Endothelial cell of umbilical vein (primary cell): ENCODE data around the gene FBXL17. TPM values are rescaled to one million over a fixed set of nuclear protein-coding genes. Genes with fewer than 3 reads are reported as not detected.

Experiments
- BruUV-seq: library from RNA; stranded (reverse); fragments of 400-500 nt; replicated peaks from 2 replicates; lab custom pipeline; 2021; lab: Mats Ljungman, UMichigan
- CTCF ChIA-PET: fragments of 300-600, 350-600 bp; sonication (Branson Sonifier 250); formaldehyde crosslinking; loops from one replicate; lab custom pipeline; 2021; ENCODE audit warnings: antibody characterized with exemption, inconsistent platforms; lab: Charles Lee
- POLR2A ChIA-PET: fragments of 300-600, 350-600 bp; sonication (Branson Sonifier 250); formaldehyde crosslinking; loops from one replicate; lab custom pipeline; 2021; ENCODE audit warnings: antibody characterized with exemption, inconsistent platforms; lab: Charles Lee
- DNase-seq: peaks from one replicate; pipeline ENCODE4 v3.0.0-alpha.2; 2011; ENCODE audit warnings: low read depth, low spot score
- FAIRE-seq: peaks from 2 replicates; lab custom pipeline; 2011; peaks lifted over from hg19 to GRCh38; lab: Jason Lieb, UNC
- H2AFZ ChIP-seq: 2 replicates; pipeline ENCODE4 v1.6.0; 2012; ENCODE audit warnings: low read depth, low read length, control low read depth, inconsistent platforms
- H3K27ac ChIP-seq: 2 replicates; pipeline ENCODE4 v1.5.1; 2011; ENCODE audit warnings: low read depth, mild to moderate bottlenecking, control low read depth, low read length, moderate library complexity; ENCODE audit not compliant: insufficient read depth
- H3K27me3 ChIP-seq, 2 experiments: 2 replicates each; pipeline versions ENCODE4 v1.6.0 to v1.6.1; 2011; ENCODE audit warnings: low read length in 2 of 2, mixed read lengths in 1 of 2; ENCODE audit not compliant: control insufficient read depth in 2 of 2, insufficient read depth in 2 of 2
- H3K36me3 ChIP-seq, 2 experiments: 2 replicates in 1 of 2; 3 replicates in 1 of 2; pipeline ENCODE4 v1.5.1; 2011; ENCODE audit warnings: low read length in 2 of 2, mild to moderate bottlenecking in 1 of 2, moderate library complexity in 1 of 2; ENCODE audit not compliant: control insufficient read depth in 2 of 2, insufficient read depth in 2 of 2; ENCODE audit errors: extremely low read depth in 1 of 2
- H3K4me1 ChIP-seq: 3 replicates; pipeline ENCODE4 v1.5.1; 2011; ENCODE audit warnings: mild to moderate bottlenecking, low read length; ENCODE audit not compliant: control insufficient read depth, insufficient read depth; ENCODE audit errors: extremely low read depth
- H3K4me2 ChIP-seq: 2 replicates; pipeline ENCODE4 v1.6.1; 2011; ENCODE audit warnings: low read length, control low read depth, mixed read lengths; ENCODE audit not compliant: insufficient read depth
- H3K4me3 ChIP-seq, 3 experiments: fragments of 200-600 bp in 1 of 3; sonication (generic), shearing (Covaris generic) in 1 of 3; replicated peaks in 1 of 3; 2 replicates each; pipeline ENCODE4 v1.5.1; 2011 to 2016; ENCODE audit warnings: control low read depth in 3 of 3, low read length in 3 of 3, mild to moderate bottlenecking in 2 of 3, inconsistent platforms in 1 of 3, low read depth in 1 of 3, moderate library complexity in 1 of 3; ENCODE audit not compliant: insufficient read depth in 1 of 3
- H3K79me2 ChIP-seq: 2 replicates; pipeline ENCODE4 v1.6.0; 2012; ENCODE audit warnings: low read length, inconsistent platforms; ENCODE audit not compliant: control insufficient read depth, insufficient read depth
- H3K9ac ChIP-seq: replicated peaks from 2 replicates; pipeline ENCODE3; 2011; ENCODE audit warnings: low read length, control low read depth; ENCODE audit not compliant: insufficient read depth; ENCODE audit errors: extremely low read depth
- H3K9me1 ChIP-seq: replicated peaks from 3 replicates; pipeline ENCODE4 v1.6.0; 2011; ENCODE audit warnings: mild to moderate bottlenecking, low read length; ENCODE audit not compliant: control insufficient read depth, insufficient read depth; ENCODE audit errors: extremely low read depth
- H3K9me3 ChIP-seq: replicated peaks from 2 replicates; pipeline ENCODE4 v1.5.1; 2012; ENCODE audit warnings: low read length, inconsistent platforms; ENCODE audit not compliant: control insufficient read depth, insufficient read depth
- H4K20me1 ChIP-seq: replicated peaks from 2 replicates; pipeline ENCODE3; 2011; ENCODE audit warnings: mild to moderate bottlenecking, low read length; ENCODE audit not compliant: control insufficient read depth, insufficient read depth; ENCODE audit errors: extremely low read depth
- CTCF ChIP-seq, 2 donors: IDR thresholded peaks; 1 replicate in 1 of 2; 2 replicates in 1 of 2; pipeline ENCODE4 v1.5.1; 2011; ENCODE audit warnings: low read length in 2 of 2, mild to moderate bottlenecking in 2 of 2, moderate library complexity in 2 of 2, control low read depth in 1 of 2, inconsistent platforms in 1 of 2, low read depth in 1 of 2; ENCODE audit not compliant: insufficient read depth in 1 of 2; ENCODE audit errors: extremely low read depth in 1 of 2
- EZH2 ChIP-seq: IDR thresholded peaks from 2 replicates; pipeline ENCODE4 v1.6.1; 2012; ENCODE audit warnings: borderline replicate concordance, low read depth, mild to moderate bottlenecking, moderate library complexity, low read length, inconsistent platforms; ENCODE audit not compliant: severe bottlenecking
- FOS ChIP-seq: IDR thresholded peaks from 2 replicates; pipeline ENCODE4 v1.6.1; 2011; ENCODE audit warnings: mild to moderate bottlenecking, low read length, moderate library complexity, borderline replicate concordance; ENCODE audit not compliant: insufficient read depth
- GATA2 ChIP-seq: IDR thresholded peaks from 2 replicates; pipeline ENCODE4 v1.7.0; 2011; ENCODE audit warnings: low read depth, mild to moderate bottlenecking, moderate library complexity, mixed read lengths, low read length; ENCODE audit not compliant: insufficient read length, insufficient read depth
- JUN ChIP-seq: IDR thresholded peaks from 2 replicates; pipeline ENCODE4 v1.6.1; 2011; ENCODE audit warnings: borderline replicate concordance, low read depth; ENCODE audit not compliant: insufficient read length, insufficient read depth
- MAX ChIP-seq: IDR thresholded peaks from 2 replicates; pipeline ENCODE4 v1.6.1; 2011; ENCODE audit not compliant: insufficient read depth, insufficient read length
- MYC ChIP-seq: IDR thresholded peaks from one replicate; pipeline ENCODE4 v1.6.1; 2011; ENCODE audit warnings: mild to moderate bottlenecking, low read depth, low read length
- POLR2A ChIP-seq: IDR thresholded peaks from 2 replicates; pipeline ENCODE4 v1.6.1; 2012; ENCODE audit warnings: low read depth, mild to moderate bottlenecking, control low read depth, low read length
- POLR2AphosphoS5 ChIP-seq: IDR thresholded peaks from 2 replicates; pipeline ENCODE4 v1.6.1; 2012; ENCODE audit warnings: low read depth, mild to moderate bottlenecking, control low read depth, low read length, moderate library complexity; ENCODE audit not compliant: insufficient read depth
- dilution Hi-C: fragments of 300-500 bp; cut with MboI; formaldehyde crosslinking; loops from one replicate; pipeline ENCODE4 v1.15.0; 2019; ENCODE audit warnings: low sequenced_read_pairs; ENCODE audit not compliant: extremely low pct_ligation_motif_present
- intact Hi-C: fragments of 100-400 bp; cut with micrococcal nuclease; formaldehyde crosslinking; loops from one replicate; pipeline ENCODE4 v1.10.0; 2022
- polyA plus RNA-seq, 4 experiments: library from polyadenylated mRNA; depleted of rRNA in 3 of 4; stranded (reverse) in 3 of 4; unstranded in 1 of 4; fragments of >200 nt; gene quantifications; 2 replicates each; pipeline versions ENCODE4 v1.2.1 to v1.2.3, GENCODE V29; 2011 to 2012; ENCODE audit warnings: missing spikeins in 1 of 4
- total RNA-seq: library from RNA; stranded (reverse); gene quantifications from 2 replicates; pipeline ENCODE4 v1.2.3, GENCODE V29; 2021

The FBXL17 gene
- total and polyA plus RNA-seq, 2 donors (not counting 3 experiments of a cell fraction or from before 2014, with no cell fraction given): 2.7 to 8.8 TPM

- no peak for FAIRE-seq
- no peaks in the 10 kb centered on the region for H3K79me2 ChIP-seq
- H2AFZ ChIP-seq: no peak overlapping the region
- dilution Hi-C loops (no loop called here), intact Hi-C loops (no loop called here)
- no peaks in the 10 kb centered on the region for H3K4me1 ChIP-seq
- H3K36me3 ChIP-seq: no peaks in the 10 kb centered on the region
- H3K9ac ChIP-seq: no peak overlapping the region
- no peaks in the 10 kb centered on the region for H4K20me1 ChIP-seq
- no peaks in the 10 kb centered on the region for H3K9me3 ChIP-seq
- no TSS peak for BruUV-seq
- no peak overlapping the region for H3K4me3 ChIP-seq
- ChIA-PET CTCF (interaction anchor here (1.1 kb wide), 1 partner anchor 73 kb away, joined by 3 read pairs; no protein-coding TSS in a partner anchor), POLR2A (no interaction called here)
- DNase-seq: no peak
- H3K4me2 ChIP-seq: no peak overlapping the region
- no peaks in the 10 kb centered on the region for H3K9me1 ChIP-seq
- no peak overlapping the region for H3K27ac ChIP-seq
- TF ChIP-seq GATA2 (no peak), POLR2AphosphoS5 (no peak), CTCF (IDR thresholded peaks at IDR 0.05; ENCODE audit: extremely low read depth in 1 of 2, insufficient read depth in 1 of 2, low read depth in 1 of 2, low read length in 2 of 2) (no peak)
- no peaks in the 10 kb centered on the region for H3K27me3 ChIP-seq
Measured at GRCh38 chr5:107926121-107926520, 455.8 kb downstream of the FBXL17 start.

- CTCF ChIA-PET: no interaction called here
- Histone ChIP-seq H3K36me3 (no peaks in the 10 kb centered on the region), H3K4me2 (no peak overlapping the region), H3K9me3 (no peaks in the 10 kb centered on the region), H3K79me2 (no peaks in the 10 kb centered on the region), H3K9ac (no peak overlapping the region), H3K9me1 (no peaks in the 10 kb centered on the region), H3K4me3 (no peak overlapping the region), H4K20me1 (no peaks in the 10 kb centered on the region), H3K27ac (no peak overlapping the region), H3K27me3 (no peaks in the 10 kb centered on the region), H3K4me1 (no peaks in the 10 kb centered on the region), H2AFZ (no peak overlapping the region)
- intact Hi-C loops: no loop called here
- TF ChIP-seq CTCF (IDR thresholded peaks at IDR 0.05; ENCODE audit: extremely low read depth in 1 of 2, insufficient read depth in 1 of 2, low read depth in 1 of 2, low read length in 2 of 2) (no peak), POLR2A (no peak), POLR2AphosphoS5 (no peak), FOS (no peak), JUN (no peak), EZH2 (no peak), MYC (no peak), MAX (no peak), GATA2 (no peak)
- dilution Hi-C loops: no loop called here
- DNase-seq (no peak), FAIRE-seq (no peak)
- POLR2A ChIA-PET: no interaction called here
- no TSS peak for BruUV-seq
Measured at GRCh38 chr5:107925200-107925599, 456.7 kb downstream of the FBXL17 start.
